IMR-90 (cell line): Measurements from ENCODE around the gene NLRP10. TPM values are rescaled to one million over a fixed set of nuclear protein-coding genes. Genes with fewer than 3 reads are reported as not detected.

Experiments
- ATAC-seq: fragments of 200-7000 bp; cut with Tn5 transposase; 2 replicates; pipeline ENCODE4 v1.9.1; 2020; ENCODE audit warnings: low read depth, mild to moderate bottlenecking, moderate library complexity
- BruUV-seq: library from RNA; stranded (reverse); fragments of 400-500 nt; replicated peaks from 2 replicates; lab custom pipeline; 2021; lab: Mats Ljungman, UMichigan
- CTCF ChIA-PET: fragments of 300-600 bp; formaldehyde crosslinking; extraction: SDS; loops from one replicate; lab custom pipeline; 2021; ENCODE audit warnings: antibody characterized with exemption; lab: Yijun Ruan, JAX
- POLR2A ChIA-PET: fragments of 300-600 bp; sonication (Branson Sonifier 250); formaldehyde crosslinking; loops from one replicate; lab custom pipeline; 2022; ENCODE audit warnings: antibody characterized with exemption; ENCODE audit not compliant: unreplicated experiment; lab: Charles Lee
- DNase-seq: peaks from one replicate; pipeline ENCODE4 v3.0.0; 2013
- H2AFZ ChIP-seq: replicated peaks from 2 replicates; pipeline ENCODE3; 2013; ENCODE audit warnings: low read length, mild to moderate bottlenecking; ENCODE audit not compliant: poor library complexity
- H2AK5ac ChIP-seq: 2 replicates; pipeline ENCODE4 v1.6.1; 2013; ENCODE audit warnings: low read depth, low read length, inconsistent platforms
- H2AK9ac ChIP-seq: replicated peaks from 2 replicates; pipeline ENCODE3; 2013; ENCODE audit warnings: mild to moderate bottlenecking, low read depth, low read length, moderate library complexity; ENCODE audit not compliant: poor library complexity
- H2BK120ac ChIP-seq: 2 replicates; pipeline ENCODE4 v1.6.1; 2013; ENCODE audit warnings: low read depth, low read length, inconsistent platforms
- H2BK15ac ChIP-seq: 3 replicates; pipeline ENCODE4 v1.6.1; 2013; ENCODE audit warnings: low read depth, low read length, inconsistent platforms
- H2BK20ac ChIP-seq: 2 replicates; pipeline ENCODE4 v1.6.1; 2013; ENCODE audit warnings: low read depth, mild to moderate bottlenecking, inconsistent platforms, low read length, moderate library complexity
- H2BK5ac ChIP-seq: 2 replicates; pipeline ENCODE4 v1.6.1; 2013; ENCODE audit warnings: mild to moderate bottlenecking, low read depth, low read length, inconsistent platforms; ENCODE audit not compliant: poor library complexity, severe bottlenecking
- H3K14ac ChIP-seq: replicated peaks from 2 replicates; pipeline ENCODE4 v1.6.1; 2013; ENCODE audit warnings: low read depth, low read length, inconsistent platforms
- H3K18ac ChIP-seq: 2 replicates; pipeline ENCODE4 v1.6.1; 2013; ENCODE audit warnings: low read depth, low read length, control low read depth
- H3K23ac ChIP-seq: 2 replicates; pipeline ENCODE4 v1.6.1; 2013; ENCODE audit warnings: low read depth, low read length, inconsistent platforms
- H3K27ac ChIP-seq: 2 replicates; pipeline ENCODE4 v1.5.1; 2013; ENCODE audit warnings: mild to moderate bottlenecking, control low read depth, low read length; ENCODE audit not compliant: insufficient read depth
- H3K27me3 ChIP-seq: 2 replicates; pipeline ENCODE4 v1.6.1; 2013; ENCODE audit warnings: low read length; ENCODE audit not compliant: control insufficient read depth, insufficient read depth
- H3K36me3 ChIP-seq: 2 replicates; pipeline ENCODE4 v1.6.1; 2013; ENCODE audit warnings: low read length, mixed read lengths; ENCODE audit not compliant: control insufficient read depth, insufficient read depth
- H3K4ac ChIP-seq: 2 replicates; pipeline ENCODE4 v1.6.1; 2013; ENCODE audit warnings: low read depth, low read length, inconsistent platforms
- H3K4me1 ChIP-seq: 2 replicates; pipeline ENCODE4 v1.6.1; 2013; ENCODE audit warnings: low read length, mixed read lengths; ENCODE audit not compliant: control insufficient read depth, insufficient read depth
- H3K4me2 ChIP-seq: 2 replicates; pipeline ENCODE4 v1.6.1; 2013; ENCODE audit warnings: low read depth, mild to moderate bottlenecking, control low read depth, low read length, moderate library complexity
- H3K4me3 ChIP-seq: 2 replicates; pipeline ENCODE4 v1.5.1; 2013; ENCODE audit warnings: low read depth, mild to moderate bottlenecking, control low read depth, low read length, moderate library complexity; ENCODE audit not compliant: insufficient read depth
- H3K56ac ChIP-seq: 2 replicates; pipeline ENCODE4 v1.6.1; 2013; ENCODE audit warnings: low read length, inconsistent platforms; ENCODE audit not compliant: insufficient read depth; ENCODE audit errors: extremely low read depth
- H3K79me1 ChIP-seq, 2 experiments: 2 replicates each; pipeline ENCODE4 v1.6.1; 2013; ENCODE audit warnings: low read length in 2 of 2, inconsistent platforms in 1 of 2, low read depth in 1 of 2
- H3K9ac ChIP-seq: 2 replicates; pipeline ENCODE4 v1.6.1; 2013; ENCODE audit warnings: low read depth, low read length, control low read depth
- H3K9me1 ChIP-seq: 2 replicates; pipeline ENCODE4 v1.6.1; 2013; ENCODE audit warnings: low read length, inconsistent platforms; ENCODE audit not compliant: insufficient read depth
- H3K9me3 ChIP-seq: 2 replicates; pipeline ENCODE4 v1.6.1; 2013; ENCODE audit warnings: low read length; ENCODE audit not compliant: control insufficient read depth, insufficient read depth
- H4K20me1 ChIP-seq: 2 replicates; pipeline ENCODE4 v1.6.1; 2013; ENCODE audit warnings: low read length, inconsistent platforms; ENCODE audit not compliant: insufficient read depth
- H4K5ac ChIP-seq: 2 replicates; pipeline ENCODE4 v1.6.1; 2013; ENCODE audit warnings: mild to moderate bottlenecking, low read depth, low read length, control low read depth
- H4K8ac ChIP-seq, 2 experiments: 2 replicates each; pipeline ENCODE4 v1.6.1; 2013; ENCODE audit warnings: low read depth in 2 of 2, low read length in 2 of 2, control low read depth in 1 of 2, inconsistent platforms in 1 of 2
- H4K91ac ChIP-seq: 2 replicates; pipeline ENCODE4 v1.6.1; 2013; ENCODE audit warnings: low read depth, low read length, inconsistent platforms; ENCODE audit not compliant: insufficient read depth
- BHLHE40 ChIP-seq: fragments of 150-350 bp; IDR thresholded peaks from 2 replicates; pipeline ENCODE4 v1.6.1; 2016; ENCODE audit warnings: mild to moderate bottlenecking, low read depth, low read length
- CEBPB ChIP-seq: IDR thresholded peaks from 2 replicates; pipeline ENCODE4 v1.6.1; 2012; ENCODE audit warnings: low read depth, low read length, improper control_type of control experiment
- CHD1 ChIP-seq: IDR thresholded peaks from 2 replicates; pipeline ENCODE4 v1.6.1; 2012; ENCODE audit warnings: low read depth, low read length, improper control_type of control experiment
- CTCF ChIP-seq: conservative IDR thresholded peaks from 2 replicates; pipeline ENCODE4 v1.5.1; 2012; ENCODE audit warnings: mild to moderate bottlenecking, low read depth, low read length, improper control_type of control experiment
- ELK1 ChIP-seq: fragments of 150-350 bp; IDR thresholded peaks from 2 replicates; pipeline ENCODE4 v1.6.1; 2016; ENCODE audit warnings: low read depth, mild to moderate bottlenecking, low read length, moderate library complexity, borderline replicate concordance
- FOS ChIP-seq: fragments of 150-350 bp; IDR thresholded peaks from 2 replicates; pipeline ENCODE4 v1.6.1; 2016; ENCODE audit warnings: low read depth, low read length
- MAFK ChIP-seq: IDR thresholded peaks from 2 replicates; pipeline ENCODE4 v1.6.1; 2012; ENCODE audit warnings: low read depth, low read length, improper control_type of control experiment
- MAZ ChIP-seq: IDR thresholded peaks from 2 replicates; pipeline ENCODE4 v1.6.1; 2012; ENCODE audit warnings: low read depth, mild to moderate bottlenecking, low read length, improper control_type of control experiment, moderate library complexity, borderline replicate concordance
- MXI1 ChIP-seq: IDR thresholded peaks from 2 replicates; pipeline ENCODE4 v1.6.1; 2012; ENCODE audit warnings: low read depth, mild to moderate bottlenecking, low read length, moderate library complexity, borderline replicate concordance
- NFE2L2 ChIP-seq: fragments of 150-350 bp; IDR thresholded peaks from 2 replicates; pipeline ENCODE4 v1.6.1; 2016; ENCODE audit warnings: low read depth, mild to moderate bottlenecking, low read length
- POLR2A ChIP-seq: IDR thresholded peaks from 2 replicates; pipeline ENCODE4 v1.6.1; 2012; ENCODE audit warnings: mild to moderate bottlenecking, low read depth, low read length
- RAD21 ChIP-seq: IDR thresholded peaks from 2 replicates; pipeline ENCODE4 v1.6.1; 2012; ENCODE audit warnings: low read length, improper control_type of control experiment
- RCOR1 ChIP-seq: IDR thresholded peaks from 2 replicates; pipeline ENCODE4 v1.6.1; 2012; ENCODE audit warnings: mild to moderate bottlenecking, low read length, improper control_type of control experiment; ENCODE audit not compliant: insufficient replicate concordance
- RFX5 ChIP-seq: IDR thresholded peaks from 2 replicates; pipeline ENCODE4 v1.8.0; 2012; ENCODE audit warnings: low read depth, mild to moderate bottlenecking, low read length, moderate library complexity
- SMC3 ChIP-seq: fragments of 150-350 bp; IDR thresholded peaks from 2 replicates; pipeline ENCODE4 v1.6.1; 2016; ENCODE audit warnings: low read depth, mild to moderate bottlenecking, antibody characterized with exemption, low read length, moderate library complexity
- WGBS, 2 experiments: methylation state at CpG; one replicate each; pipeline versions ENCODE4 v1.1.5 to v1.1.7; 2013; ENCODE audit warnings: missing lambda C conversion rate in 2 of 2; ENCODE audit not compliant: insufficient read length in 1 of 2; ENCODE audit errors: extremely low coverage in 2 of 2; 5-methylcytosine and 5-hydroxymethylcytosine counted together
- dilution Hi-C: fragments of 300-500 bp; cut with HindIII; formaldehyde crosslinking; loops from one replicate; pipeline ENCODE4 v1.14.3; 2018; ENCODE audit warnings: low sequenced_read_pairs; ENCODE audit not compliant: unreplicated experiment
- in situ Hi-C: fragments of 300-500 bp; cut with MboI; formaldehyde crosslinking; loops from 3 replicates; pipeline ENCODE4 v1.14.3; 2019; ENCODE audit warnings: low sequenced_read_pairs, inconsistent platforms, mixed read lengths
- intact Hi-C: fragments of 100-400 bp; cut with micrococcal nuclease; formaldehyde crosslinking; loops from 2 replicates; pipeline ENCODE4 v1.10.0; 2022
- polyA plus RNA-seq, 3 experiments: library from polyadenylated mRNA; depleted of rRNA; stranded (reverse); fragments of >200 nt; gene quantifications; 2 replicates each; pipeline ENCODE4 v1.2.3, GENCODE V29; 2012; ENCODE audit warnings: low replicate concordance in 1 of 3
- total RNA-seq: library from RNA; depleted of rRNA; stranded (reverse); fragments of >200 nt; gene quantifications from 2 replicates; pipeline ENCODE4 v1.2.3, GENCODE V29; 2012
- TF ChIP-seq, protein P1 (sequence below): fragments of 150-350 bp; IDR thresholded peaks from 2 replicates; pipeline ENCODE4 v1.6.1; 2017; ENCODE audit warnings: mild to moderate bottlenecking, antibody characterized with exemption, low read length, low read depth

Gene NLRP10
- total and polyA plus RNA-seq, 2 of the 4 experiments (the other 2 are of a cell fraction): 6.5 to 36.7 TPM

DNA sequence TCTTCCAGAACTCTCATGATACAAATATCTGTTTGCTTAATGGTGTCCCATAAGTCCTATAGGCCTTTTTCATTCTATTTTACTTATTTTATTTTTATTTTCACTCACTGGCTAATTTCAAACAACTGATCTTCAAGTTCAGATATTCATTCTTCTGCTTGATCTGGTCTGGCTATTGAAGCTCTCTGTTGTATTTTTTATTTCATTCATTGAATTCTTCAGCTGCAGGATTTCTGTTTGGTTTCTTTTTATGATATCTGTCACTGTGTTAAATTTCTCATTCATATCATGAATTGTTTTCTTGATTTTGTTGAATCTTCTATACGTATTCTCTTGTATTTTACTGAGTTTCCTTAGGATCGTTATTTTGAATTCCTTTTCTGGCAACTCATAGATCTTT lies 21.1 kb downstream of the NLRP10 start:
- no peak overlapping the region for H2AK9ac ChIP-seq
- H4K91ac ChIP-seq: no peak overlapping the region
- no peak overlapping the region for H4K8ac ChIP-seq
- no peak overlapping the region for H2BK5ac ChIP-seq
- ChIA-PET CTCF (interaction anchor here (0.6 kb wide), 1 partner anchor 9 kb away, joined by 3 read pairs; no protein-coding TSS in a partner anchor), POLR2A (no interaction called here)
- H2AFZ ChIP-seq: no peak overlapping the region
- no peak overlapping the region for H3K14ac ChIP-seq
- no peak overlapping the region for H3K27ac ChIP-seq
- no peak overlapping the region for H2AK5ac ChIP-seq
- no peaks in the 10 kb centered on the region for H3K9me1 ChIP-seq
- no peak overlapping the region for H3K56ac ChIP-seq
- no peak overlapping the region for H3K4me2 ChIP-seq
- WGBS, 2 experiments: no CpG with 5 or more reads among the region's 2 CpGs
- no peak overlapping the region for H4K5ac ChIP-seq
- peaks cover 3% of the 10 kb centered on the region for H3K27me3 ChIP-seq
- no peaks in the 10 kb centered on the region for H3K79me1 ChIP-seq
- in situ Hi-C loops: no loop called here
- no peak for ATAC-seq
- no peak overlapping the region for H2BK15ac ChIP-seq
- H3K4me3 ChIP-seq: no peak overlapping the region
- H3K4me1 ChIP-seq: no peaks in the 10 kb centered on the region
- dilution Hi-C loops: no loop called here
- no TSS peak for BruUV-seq
- no peak for DNase-seq
- H4K20me1 ChIP-seq: no peaks in the 10 kb centered on the region
- H2BK20ac ChIP-seq: no peak overlapping the region
- peaks cover 13% of the 10 kb centered on the region for H3K9me3 ChIP-seq
- intact Hi-C loops: no loop called here
- no peak overlapping the region for H3K18ac ChIP-seq
- H3K9ac ChIP-seq: no peak overlapping the region
- H2BK120ac ChIP-seq: no peak overlapping the region
- TF ChIP-seq NFE2L2 (no peak), BHLHE40 (no peak), FOS (no peak), RFX5 (no peak), CEBPB (no peak), CTCF (no peak), MAZ (no peak), RCOR1 (no peak), ELK1 (no peak), CHD1 (no peak), POLR2A (no peak), MAFK (no peak), MXI1 (no peak), SMC3 (no peak), RAD21 (no peak)
- TF ChIP-seq, protein P1, sequence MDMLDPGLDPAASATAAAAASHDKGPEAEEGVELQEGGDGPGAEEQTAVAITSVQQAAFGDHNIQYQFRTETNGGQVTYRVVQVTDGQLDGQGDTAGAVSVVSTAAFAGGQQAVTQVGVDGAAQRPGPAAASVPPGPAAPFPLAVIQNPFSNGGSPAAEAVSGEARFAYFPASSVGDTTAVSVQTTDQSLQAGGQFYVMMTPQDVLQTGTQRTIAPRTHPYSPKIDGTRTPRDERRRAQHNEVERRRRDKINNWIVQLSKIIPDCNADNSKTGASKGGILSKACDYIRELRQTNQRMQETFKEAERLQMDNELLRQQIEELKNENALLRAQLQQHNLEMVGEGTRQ: no peak
- H3K4ac ChIP-seq: no peak overlapping the region
- H3K36me3 ChIP-seq: no peaks in the 10 kb centered on the region
- H3K23ac ChIP-seq: no peak overlapping the region
